ENCODE results near the gene TPGS1. TPM values are rescaled to one million over a fixed set of nuclear protein-coding genes. Genes with fewer than 3 reads are reported as not detected.

The TPGS1 gene
- total RNA-seq, 1 donor from 2014 or later = 11.2 TPM

DNA sequence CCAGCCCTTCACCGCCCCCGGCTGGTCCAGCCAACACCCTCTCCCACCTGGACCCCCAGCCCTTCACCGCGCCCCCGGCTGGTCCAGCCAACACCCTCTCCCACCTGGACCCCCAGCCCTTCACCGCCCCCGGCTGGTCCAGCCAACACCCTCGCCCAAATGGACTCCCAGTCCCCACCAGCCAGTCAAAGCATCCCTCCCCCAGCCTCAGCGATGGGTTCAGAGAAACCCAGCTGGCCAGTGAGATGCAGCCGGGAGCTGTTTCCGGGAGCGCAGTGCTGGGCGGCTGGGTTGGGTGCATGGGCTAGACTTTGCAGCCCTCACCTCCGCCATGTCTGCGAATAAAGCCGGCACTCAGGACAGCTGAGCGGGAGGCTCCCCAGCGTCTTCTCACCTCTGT lies 17.7 kb downstream of the TPGS1 start:
- Histone ChIP-seq H3K4me1 (no peaks in the 10 kb centered on the region), H3K27me3 (ENCODE audit: low read depth) (peaks cover 26% of the 10 kb centered on the region), H3K36me3 (no peaks in the 10 kb centered on the region), H3K9me3 (replicated peaks) (no peaks in the 10 kb centered on the region), H3K4me3 (no peak overlapping the region), H3K27ac (replicated peaks) (no peak overlapping the region)
- TF ChIP-seq CTCF (IDR thresholded peaks at IDR 0.05; ENCODE audit: borderline replicate concordance) = no peak
- intact Hi-C loops (cut with micrococcal nuclease) = no loop called here
- DNase-seq = peak; percentile 7

GRCh38 chr19:525857-526419 lies 18.6 kb downstream of the TPGS1 start:
- Histone ChIP-seq H3K36me3 (no peaks in the 10 kb centered on the region), H3K9me3 (replicated peaks) (no peaks in the 10 kb centered on the region), H3K27ac (replicated peaks) (no peak overlapping the region), H3K4me3 (no peak overlapping the region), H3K27me3 (ENCODE audit: low read depth) (peaks cover 26% of the 10 kb centered on the region), H3K4me1 (peaks cover 8% of the 10 kb centered on the region)
- no peak for TF ChIP-seq CTCF (IDR thresholded peaks at IDR 0.05; ENCODE audit: borderline replicate concordance)
- DNase-seq = no peak
- intact Hi-C loops (cut with micrococcal nuclease) = no loop called here

DNA sequence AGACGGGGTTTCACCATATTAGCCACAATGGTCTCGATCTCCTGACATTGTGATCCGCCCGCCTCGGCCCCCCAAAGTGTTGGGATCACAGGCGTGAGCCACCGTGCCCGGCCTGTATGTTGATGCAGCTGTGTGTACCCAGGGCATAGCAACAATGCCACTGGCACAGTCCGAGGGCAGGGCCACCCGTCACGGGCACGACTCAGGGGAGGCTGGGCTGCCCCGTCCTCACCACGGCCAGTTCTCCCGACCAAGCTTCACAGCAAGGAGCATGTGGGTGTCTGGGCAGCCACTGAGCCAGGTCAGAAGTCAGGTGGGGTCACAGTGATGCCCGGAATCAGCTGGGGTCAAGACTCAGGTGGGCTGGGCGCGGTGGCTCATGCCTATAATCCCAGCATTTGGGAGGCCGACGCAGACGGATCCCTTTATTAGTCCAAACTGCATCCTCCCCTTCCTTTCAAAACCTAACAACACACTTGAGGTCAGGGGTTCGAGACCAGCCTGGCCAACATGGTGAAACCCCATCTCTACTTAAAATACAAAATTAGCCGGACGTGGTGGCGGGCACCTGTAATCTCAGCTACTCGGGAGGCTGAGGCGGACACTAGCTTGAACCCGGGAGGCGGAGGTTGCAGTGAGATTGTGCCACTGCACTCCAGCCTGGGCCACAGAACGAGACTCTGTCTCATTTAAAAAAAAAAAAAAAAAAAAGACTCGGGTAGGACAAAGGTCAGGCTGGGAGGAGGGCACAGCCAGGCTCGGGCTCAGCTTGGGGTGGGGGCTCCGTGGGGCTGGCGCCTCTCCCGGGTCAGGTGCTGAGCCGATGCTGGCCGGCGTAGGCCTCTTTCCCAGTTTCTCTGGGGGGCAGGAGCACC lies 23.1 kb downstream of the TPGS1 start:
- intact Hi-C loops (cut with micrococcal nuclease) = no loop called here
- Histone ChIP-seq H3K27me3 (ENCODE audit: low read depth) (peaks cover 26% of the 10 kb centered on the region), H3K4me1 (peaks cover 46% of the 10 kb centered on the region), H3K4me3 (peak overlapping the region; percentile 100), H3K27ac (replicated peaks) (peak overlapping the region; percentile 99), H3K36me3 (peaks cover under 1% of the 10 kb centered on the region), H3K9me3 (replicated peaks) (no peaks in the 10 kb centered on the region)
- DNase-seq = no peak
- no peak for TF ChIP-seq CTCF (IDR thresholded peaks at IDR 0.05; ENCODE audit: borderline replicate concordance)

GRCh38 chr19:531009-531752 lies 23.9 kb downstream of the TPGS1 start:
- TF ChIP-seq CTCF (IDR thresholded peaks at IDR 0.05; ENCODE audit: borderline replicate concordance) = no peak
- Histone ChIP-seq H3K27me3 (ENCODE audit: low read depth) (peaks cover 23% of the 10 kb centered on the region), H3K4me3 (peak overlapping the region; percentile 100), H3K36me3 (peaks cover 9% of the 10 kb centered on the region), H3K9me3 (replicated peaks) (no peaks in the 10 kb centered on the region), H3K4me1 (peaks cover 54% of the 10 kb centered on the region), H3K27ac (replicated peaks) (peak overlapping the region; percentile 99)
- intact Hi-C loops (cut with micrococcal nuclease) = no loop called here
- DNase-seq = peak; percentile 84

- Histone ChIP-seq H3K4me3 (peak within 1 kb of the TSS; percentile 100), H3K27ac (replicated peaks) (peak within 1 kb of the TSS; percentile 99), H3K36me3 (peaks cover 17% of the 10 kb centered on the region), H3K9me3 (replicated peaks) (no peaks in the 10 kb centered on the region), H3K27me3 (ENCODE audit: low read depth) (peaks cover 15% of the 10 kb centered on the region), H3K4me1 (peaks cover 62% of the 10 kb centered on the region)
- intact Hi-C loops (cut with micrococcal nuclease) = no loop called here
- no peak for DNase-seq
- no peak for TF ChIP-seq CTCF (IDR thresholded peaks at IDR 0.05; ENCODE audit: borderline replicate concordance)
These were observed 24.7 kb downstream of the TPGS1 start, which contains the start of gene CDC34 for GRCh38 chr19:531753-532560. TSS of gene CDC34 (plus strand) at chr19:531760. CDS start at chr19:531932, 172 bp downstream.

Measured in left ventricle myocardium inferior (tissue), 1 donor.